Spleen (tissue), 11 donors: ENCODE results near the gene RMRP. TPM values are rescaled to one million over a fixed set of nuclear protein-coding genes. Genes with fewer than 3 reads are reported as not detected.

Experiments
- DNase-seq: peaks from one replicate; pipeline ENCODE4 v3.0.0-alpha.2; 2020
- H3K27ac ChIP-seq, 8 donors: fragments of 200-600 bp; sonication (generic) in 7 of 8; 1 replicate in 4 of 8; 2 replicates in 4 of 8; pipeline versions ENCODE4 v1.5.0 to v1.8.0; 2016 to 2021; ENCODE audit warnings: inconsistent platforms in 4 of 8, mild to moderate bottlenecking in 4 of 8, moderate library complexity in 1 of 8
- H3K27me3 ChIP-seq, 7 donors: fragments of 200-600 bp; sonication (generic) in 6 of 7; replicated peaks in 1 of 7; 1 replicate in 4 of 7; 2 replicates in 3 of 7; pipeline versions ENCODE4 v1.5.0 to v1.8.0; 2016 to 2021; ENCODE audit warnings: inconsistent platforms in 3 of 7, mild to moderate bottlenecking in 1 of 7
- H3K36me3 ChIP-seq, 6 donors: fragments of 200-600 bp; sonication (generic) in 5 of 6; 1 replicate in 4 of 6; 2 replicates in 2 of 6; pipeline versions ENCODE4 v1.5.0 to v1.8.0; 2016 to 2021; ENCODE audit warnings: inconsistent platforms in 2 of 6
- H3K4me1 ChIP-seq, 6 donors: fragments of 200-600 bp; sonication (generic) in 5 of 6; 1 replicate in 3 of 6; 2 replicates in 3 of 6; pipeline versions ENCODE4 v1.5.0 to v1.8.0; 2016 to 2021; ENCODE audit warnings: inconsistent platforms in 3 of 6
- H3K4me3 ChIP-seq, 8 donors: fragments of 200-600 bp; sonication (generic) in 7 of 8; 1 replicate in 4 of 8; 2 replicates in 4 of 8; pipeline versions ENCODE4 v1.5.0 to v1.8.0; 2016 to 2021; ENCODE audit warnings: inconsistent platforms in 4 of 8, mild to moderate bottlenecking in 4 of 8, moderate library complexity in 2 of 8
- H3K9me3 ChIP-seq, 8 donors: fragments of 200-600 bp; sonication (generic) in 7 of 8; 1 replicate in 4 of 8; 2 replicates in 4 of 8; pipeline versions ENCODE4 v1.5.0 to v1.8.0; 2016 to 2021; ENCODE audit warnings: inconsistent platforms in 4 of 8
- CTCF ChIP-seq, 11 experiments: fragments of 200-600 bp in 7 of 11; fragments of 450-650 bp in 4 of 11; sonication (generic) in 4 of 11; IDR thresholded peaks in 8 of 11; conservative IDR thresholded peaks in 3 of 11; 1 replicate in 7 of 11; 2 replicates in 4 of 11; pipeline versions ENCODE4 v1.4.0 to v1.8.0; 2016 to 2021; ENCODE audit warnings: antibody characterized with exemption in 11 of 11, inconsistent platforms in 4 of 11, mild to moderate bottlenecking in 1 of 11
- POLR2A ChIP-seq, 3 donors: fragments of 450-650 bp; IDR thresholded peaks; one replicate each; pipeline ENCODE4 v1.5.1; 2017; ENCODE audit warnings: antibody characterized with exemption in 3 of 3, mild to moderate bottlenecking in 1 of 3
- POLR2AphosphoS5 ChIP-seq, 3 donors: sonication (generic); formaldehyde crosslinking; IDR thresholded peaks; one replicate each; pipeline ENCODE4 v1.5.1; 2017; ENCODE audit warnings: antibody characterized with exemption in 3 of 3
- WGBS, 5 donors: extraction: QIAGEN DNeasy Blood & Tissue Kit in 3 of 5; methylation state at CpG; one replicate each; pipeline versions ENCODE4 v1.1.5 to v1.1.7; 2013 to 2018; 5-methylcytosine and 5-hydroxymethylcytosine counted together
- intact Hi-C: fragments of 100-400 bp; cut with DNase I; formaldehyde crosslinking; loops from one replicate; pipeline ENCODE4 v1.15.0; 2023; ENCODE audit warnings: low total_unique reads
- polyA plus RNA-seq, 3 donors: library from polyadenylated mRNA; stranded (reverse); fragments of 200-250 nt; gene quantifications; one replicate each; pipeline ENCODE4 v1.2.1, GENCODE V29; 2013
- total RNA-seq, 7 donors: library from RNA; depleted of rRNA in 3 of 7; stranded (reverse); fragments of >200 nt in 3 of 7; fragmentation: NEBNext Ultra II Directional in 4 of 7; extraction: Animal tissue kit (Norgen Biotek cat#: 25700) in 4 of 7; gene quantifications; one replicate each; pipeline versions ENCODE4 v1.1.0 to v1.2.1, GENCODE V29; 2016 to 2021
- donor health status: healthy with polysubstance abuse.
- donor health status: DM: no; HTN: no; CAD: no; lungs with moderate emphysema.
- donor health status: DM: no; HTN: no; CAD: no.
- donor health status: Bipolar disorder and iron deficiency.
- donor health status: healthy.
- donor health status: DM: no; HTN: no; CAD: no.
- donor health status: DM: yes; HTN: yes; CAD: no.

The RMRP gene
- total and polyA plus RNA-seq, 10 donors: 42.1 to 28,996 (median 10,652) TPM; not detected in 1

GRCh38 chr9:35675204-35675603 is 17.4 kb upstream of the RMRP start:
- 43 to 52% (median 51%) methylated on average over 11 to 13 of the region's 13 CpGs for WGBS, 5 donors

GRCh38 chr9:35674025-35674361 is 16.2 kb upstream of the RMRP start:
- no peaks in the 10 kb centered on the region for H3K36me3 ChIP-seq
- WGBS, 5 donors: 75 to 93% (median 89%) methylated on average over 3 of the region's 3 CpGs
- TF ChIP-seq CTCF (IDR thresholded peaks at IDR 0.05 in 8 of 11, conservative IDR thresholded peaks at IDR 0.05 in 3 of 11) (no peak), POLR2AphosphoS5 (IDR thresholded peaks at IDR 0.05) (no peak), POLR2A (IDR thresholded peaks at IDR 0.05) (no peak)
- peaks cover 0 to 18% (median 14%) of the 10 kb centered on the region in 6 donors for H3K4me1 ChIP-seq
- no peaks in the 10 kb centered on the region for H3K9me3 ChIP-seq
- no peak overlapping the region for H3K27ac ChIP-seq
- DNase-seq: no peak
- H3K4me3 ChIP-seq: no peak overlapping the region
- H3K27me3 ChIP-seq: peaks cover 0 to 17% (median 4%) of the 10 kb centered on the region in 7 donors
- intact Hi-C loops: no loop called here

More at GRCh38 chr9:35675204-35675603, 17.4 kb upstream of the RMRP start:
- Histone ChIP-seq H3K36me3 (no peaks in the 10 kb centered on the region), H3K27me3 (peaks cover 0 to 17% (median 4%) of the 10 kb centered on the region in 7 donors), H3K9me3 (no peaks in the 10 kb centered on the region), H3K4me3 (peak overlapping the region in 6 of 8 donors; percentile 31 to 72 (median 46)), H3K4me1 (peaks cover 0 to 18% (median 14%) of the 10 kb centered on the region in 6 donors), H3K27ac (no peak overlapping the region)
- TF ChIP-seq POLR2A (IDR thresholded peaks at IDR 0.05) (no peak), CTCF (IDR thresholded peaks at IDR 0.05 in 8 of 11, conservative IDR thresholded peaks at IDR 0.05 in 3 of 11) (no peak), POLR2AphosphoS5 (IDR thresholded peaks at IDR 0.05) (no peak)
- no peak for DNase-seq
- intact Hi-C loops: no loop called here

- TF ChIP-seq POLR2A (IDR thresholded peaks at IDR 0.05) (no peak), CTCF (IDR thresholded peaks at IDR 0.05 in 8 of 11, conservative IDR thresholded peaks at IDR 0.05 in 3 of 11) (no peak), POLR2AphosphoS5 (IDR thresholded peaks at IDR 0.05) (no peak)
- DNase-seq: no peak
- Histone ChIP-seq H3K27me3 (peaks cover 0 to 17% (median 4%) of the 10 kb centered on the region in 7 donors), H3K4me1 (peaks cover 0 to 18% (median 14%) of the 10 kb centered on the region in 6 donors), H3K27ac (no peak within 1 kb of the TSS), H3K4me3 (no peak within 1 kb of the TSS), H3K36me3 (no peaks in the 10 kb centered on the region), H3K9me3 (no peaks in the 10 kb centered on the region)
- intact Hi-C loops: no loop called here
- WGBS, 5 donors: 77 to 89% (median 85%) methylated on average over 10 of the region's 10 CpGs
These were observed 15.6 kb upstream of the RMRP start, which contains the start of gene CA9 for GRCh38 chr9:35673132-35674024. Gene CA9, plus strand, starts transcription at chr9:35673928. Its CDS starts 32 bp downstream, at chr9:35673960.
